CD4-positive, alpha-beta T cell treated with Interleukin-1 beta for 1 hour (primary cell): ENCODE data around the gene MMP14.

ENCODE experiments used
- DNase-seq, 2 donors: peaks; one replicate each; pipeline ENCODE4 v3.0.0-alpha.2; 2020 to 2022

The MMP14 gene

GRCh38 chr14:22884738-22885523 is 48.5 kb downstream of the MMP14 start:
- DNase-seq = no peak

GRCh38 chr14:22885975-22886374 is 49.6 kb downstream of the MMP14 start:
- DNase-seq = no peak

- DNase-seq = peak; percentile 81 to 85
Measured at GRCh38 chr14:22886500-22887259, 50.3 kb downstream of the MMP14 start.

DNA sequence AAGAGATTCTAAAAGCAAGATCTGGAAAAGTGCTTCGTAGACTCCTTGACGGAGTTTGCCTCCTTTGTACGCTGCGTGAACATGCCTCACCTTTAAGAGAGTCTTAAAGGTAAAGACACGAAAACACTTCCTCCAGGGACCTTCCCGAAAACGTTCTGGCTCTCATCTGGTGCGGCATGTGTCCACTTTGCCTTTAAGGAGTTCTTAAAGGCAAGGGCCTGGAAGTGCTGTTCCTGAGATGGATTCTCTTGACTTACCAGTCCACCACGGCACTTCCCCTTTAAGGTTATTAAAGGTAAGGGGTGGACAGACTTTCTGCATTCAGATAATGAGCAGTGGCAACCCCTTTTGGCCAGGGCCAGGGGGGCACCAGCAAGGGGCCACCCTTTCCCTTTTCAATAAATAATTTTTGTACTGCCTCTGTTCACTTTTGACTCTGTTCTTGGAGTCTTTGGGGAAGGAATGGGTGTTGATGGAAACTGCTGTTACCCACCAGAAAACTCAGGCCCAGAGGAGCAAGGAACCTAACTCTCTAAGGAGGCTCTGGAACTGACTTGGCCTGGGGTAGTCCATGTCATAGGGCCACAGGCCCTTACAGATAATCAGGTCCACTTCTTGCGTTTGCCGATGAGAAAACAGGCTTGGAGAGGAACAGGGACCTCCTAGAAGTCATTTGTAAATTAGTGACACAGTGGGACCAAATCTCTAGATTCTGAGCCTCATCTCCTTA is 51.0 kb downstream of the MMP14 start:
- DNase-seq = peak; percentile 60 to 73

GRCh38 chr14:22887990-22888378 is 51.6 kb downstream of the MMP14 start:
- DNase-seq = peak; percentile 22 to 66

DNA sequence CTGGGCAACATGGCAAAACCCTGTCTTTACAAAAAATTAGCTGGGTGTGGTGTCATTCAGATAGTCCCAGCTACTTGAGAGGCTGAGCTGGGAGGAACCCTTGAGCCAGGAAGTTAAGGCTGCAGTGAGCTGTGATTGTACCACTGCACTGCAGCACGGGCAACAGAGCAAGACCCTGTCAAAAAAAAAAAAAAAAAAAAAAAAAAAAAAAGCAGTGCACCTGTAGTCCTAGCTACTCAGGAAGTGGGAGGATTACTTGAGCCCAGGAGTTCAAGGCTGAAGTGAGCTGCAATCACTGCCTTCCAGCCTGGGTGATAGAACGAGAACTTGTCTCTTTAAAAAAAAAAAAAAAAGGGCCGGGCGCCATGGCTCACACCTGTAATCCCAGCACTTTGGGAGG is 52.3 kb downstream of the MMP14 start:
- DNase-seq = peak; percentile 24 to 53

GRCh38 chr14:22890416-22890815 is 54.0 kb downstream of the MMP14 start:
- DNase-seq = no peak

DNA sequence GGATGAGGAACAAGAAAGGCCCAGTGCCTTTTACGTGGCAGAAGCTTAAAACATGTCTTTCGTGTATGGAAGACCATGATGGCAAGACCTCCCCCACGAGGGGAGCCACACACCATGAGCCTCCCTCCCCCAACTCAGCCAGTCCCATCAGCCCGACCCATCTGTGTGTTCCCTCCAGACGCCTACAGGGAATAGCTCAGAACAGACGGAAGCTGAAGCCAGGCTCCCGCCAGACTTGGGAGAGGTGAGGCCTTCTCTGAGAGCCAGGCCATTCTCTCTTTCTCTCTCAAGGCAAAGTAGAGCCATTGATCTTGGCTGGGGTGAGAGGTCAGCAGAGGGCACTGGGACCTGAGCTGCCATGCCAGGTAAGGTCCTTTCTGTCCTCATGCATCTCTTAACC is 56.1 kb downstream of the MMP14 start:
- no peak for DNase-seq

GRCh38 chr14:22893706-22894105 is 57.3 kb downstream of the MMP14 start:
- no peak for DNase-seq

DNA sequence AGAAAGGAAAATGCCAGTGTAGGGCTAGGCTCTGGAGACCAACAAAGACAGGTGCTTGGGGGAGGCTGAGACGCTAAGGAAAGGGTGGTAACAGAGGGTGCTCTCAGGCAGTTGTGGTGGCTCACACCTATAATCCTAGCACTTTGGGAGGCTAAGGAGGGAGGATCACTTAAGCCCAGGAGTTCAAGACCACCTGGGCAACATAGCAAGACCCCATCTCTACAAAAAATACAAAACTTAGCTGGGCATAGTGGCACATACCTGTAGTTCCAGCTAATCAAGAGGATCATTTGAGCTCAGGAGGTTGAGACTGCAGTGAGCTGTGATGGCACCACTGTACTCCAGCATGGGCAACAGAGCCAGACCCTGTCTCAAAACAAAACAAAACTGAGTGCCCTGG is 59.0 kb downstream of the MMP14 start:
- no peak for DNase-seq

DNA sequence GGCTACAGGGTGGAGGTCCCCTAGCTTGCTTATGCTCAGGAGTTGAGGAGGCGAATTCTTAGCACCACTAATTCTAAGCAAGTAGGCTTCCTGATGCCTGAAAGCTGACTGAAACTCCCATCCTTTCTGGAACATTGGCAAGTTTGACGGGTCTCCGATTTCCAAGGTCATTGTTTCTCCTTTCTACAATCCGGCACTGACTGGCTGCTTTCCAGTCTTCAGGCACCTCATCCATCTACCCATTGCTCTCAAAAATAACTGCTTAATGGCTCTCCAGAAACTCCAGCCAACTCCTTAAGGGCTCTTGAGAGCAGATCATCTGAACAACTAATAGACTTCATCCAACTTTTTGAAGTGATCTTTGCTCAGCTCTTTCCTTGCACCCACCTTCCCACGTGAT is 60.0 kb downstream of the MMP14 start:
- DNase-seq = no peak

GRCh38 chr14:22896760-22897159 is 60.4 kb downstream of the MMP14 start:
- no peak for DNase-seq

DNA sequence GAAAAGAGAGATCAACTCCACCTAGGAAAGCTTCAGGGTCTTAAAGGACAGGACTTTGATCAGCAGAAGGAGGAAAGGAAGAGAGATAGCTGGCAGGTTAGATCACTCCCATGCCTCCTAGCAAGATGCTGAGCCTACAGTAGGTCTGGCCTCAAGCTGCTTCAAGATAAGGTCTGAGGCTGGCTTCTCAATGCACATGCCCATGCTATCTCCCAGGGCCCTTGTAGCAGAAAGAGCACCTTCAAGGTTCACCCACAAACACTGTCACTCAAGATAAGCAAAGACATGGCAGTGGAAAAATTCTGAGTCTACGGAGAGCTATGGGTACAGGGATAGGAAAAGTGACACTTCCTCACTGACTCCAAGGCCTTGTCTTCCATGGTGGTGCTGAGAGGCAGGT is 61.0 kb downstream of the MMP14 start:
- DNase-seq = no peak
